Keratinocyte (primary cell): ENCODE results near the gene MYCBPAP. TPM values are rescaled to one million over a fixed set of nuclear protein-coding genes. Genes with fewer than 3 reads are reported as not detected.

ENCODE experiments used
- DNase-seq: peaks from one replicate; pipeline ENCODE4 v3.0.0-alpha.2; 2011; ENCODE audit warnings: low read depth, missing footprints, low spot score
- FAIRE-seq: peaks from 2 replicates; lab custom pipeline; 2011; peaks lifted over from hg19 to GRCh38; lab: Jason Lieb, UNC
- H2AFZ ChIP-seq: 2 replicates; pipeline ENCODE4 v1.6.0; 2012; ENCODE audit warnings: low read length, control low read depth, inconsistent platforms; ENCODE audit not compliant: control insufficient read depth
- H3K27ac ChIP-seq: 2 replicates; pipeline ENCODE4 v1.5.1; 2011; ENCODE audit warnings: low read length; ENCODE audit not compliant: control insufficient read depth, insufficient read depth
- H3K27me3 ChIP-seq: 3 replicates; pipeline ENCODE4 v1.6.0; 2011; ENCODE audit warnings: low read length; ENCODE audit not compliant: control insufficient read depth, insufficient read depth; ENCODE audit errors: extremely low read depth
- H3K36me3 ChIP-seq, 2 experiments: 2 replicates in 1 of 2; 3 replicates in 1 of 2; pipeline ENCODE4 v1.5.1; 2011; ENCODE audit warnings: low read length in 2 of 2, mild to moderate bottlenecking in 1 of 2; ENCODE audit not compliant: control insufficient read depth in 2 of 2, insufficient read depth in 2 of 2; ENCODE audit errors: extremely low read depth in 1 of 2
- H3K4me1 ChIP-seq: 3 replicates; pipeline ENCODE4 v1.5.1; 2011; ENCODE audit warnings: low read length; ENCODE audit not compliant: control insufficient read depth, insufficient read depth; ENCODE audit errors: extremely low read depth
- H3K4me2 ChIP-seq: 3 replicates; pipeline ENCODE4 v1.6.0; 2011; ENCODE audit warnings: low read depth, low read length; ENCODE audit not compliant: control insufficient read depth, insufficient read depth; ENCODE audit errors: extremely low read depth
- H3K4me3 ChIP-seq, 3 experiments: fragments of 200-600 bp in 1 of 3; sonication (generic) in 1 of 3; 2 replicates in 2 of 3; 3 replicates in 1 of 3; pipeline ENCODE4 v1.5.1; 2011 to 2016; ENCODE audit warnings: low read length in 3 of 3, mild to moderate bottlenecking in 3 of 3, control low read depth in 2 of 3, inconsistent platforms in 1 of 3, low read depth in 1 of 3, mixed read lengths in 1 of 3, mixed run types in 1 of 3, moderate library complexity in 1 of 3; ENCODE audit not compliant: control insufficient read depth in 2 of 3, insufficient read depth in 2 of 3; ENCODE audit errors: extremely low read depth in 1 of 3
- H3K79me2 ChIP-seq: 2 replicates; pipeline ENCODE4 v1.6.0; 2012; ENCODE audit warnings: low read length; ENCODE audit not compliant: control insufficient read depth, insufficient read depth
- H3K9ac ChIP-seq: 3 replicates; pipeline ENCODE4 v1.6.0; 2011; ENCODE audit warnings: low read length; ENCODE audit not compliant: control insufficient read depth, insufficient read depth; ENCODE audit errors: extremely low read depth
- H3K9me1 ChIP-seq: 3 replicates; pipeline ENCODE4 v1.6.0; 2011; ENCODE audit warnings: low read length; ENCODE audit not compliant: control insufficient read depth, insufficient read depth; ENCODE audit errors: extremely low read depth
- H3K9me3 ChIP-seq: 2 replicates; pipeline ENCODE4 v1.5.1; 2012; ENCODE audit warnings: low read depth, low read length; ENCODE audit not compliant: control insufficient read depth
- H4K20me1 ChIP-seq: 3 replicates; pipeline ENCODE4 v1.6.0; 2011; ENCODE audit warnings: low read length; ENCODE audit not compliant: control insufficient read depth, insufficient read depth; ENCODE audit errors: extremely low read depth
- CTCF ChIP-seq, 3 experiments: IDR thresholded peaks in 1 of 3; conservative IDR thresholded peaks in 1 of 3; optimal IDR thresholded peaks in 1 of 3; 2 replicates in 2 of 3; 3 replicates in 1 of 3; pipeline versions ENCODE3 to v1.5.1; 2011; ENCODE audit warnings: low read length in 3 of 3, mild to moderate bottlenecking in 3 of 3, moderate library complexity in 2 of 3, control low read depth in 1 of 3, inconsistent platforms in 1 of 3; ENCODE audit not compliant: insufficient read depth in 2 of 3; ENCODE audit errors: extremely low read depth in 1 of 3
- EZH2 ChIP-seq: IDR thresholded peaks from one replicate; pipeline ENCODE4 v1.6.1; 2012; ENCODE audit warnings: inconsistent platforms, mild to moderate bottlenecking, low read length, moderate library complexity
- dilution Hi-C: fragments of 300-500 bp; cut with MboI; formaldehyde crosslinking; loops from one replicate; pipeline ENCODE4 v1.7.0; 2020; ENCODE audit warnings: low sequenced_read_pairs; ENCODE audit not compliant: extremely low pct_ligation_motif_present
- polyA plus RNA-seq, 5 experiments: library from polyadenylated mRNA; depleted of rRNA in 3 of 5; stranded (reverse) in 3 of 5; stranded (forward) in 1 of 5; unstranded in 1 of 5; fragments of >200 nt; gene quantifications; 1 replicate in 1 of 5; 2 replicates in 3 of 5; 3 replicates in 1 of 5; pipeline versions ENCODE4 v1.2.1 to v1.2.3, GENCODE V29; 2011 to 2012; ENCODE audit warnings: missing spikeins in 2 of 5, low read depth in 1 of 5, low replicate concordance in 1 of 5

MYCBPAP gene
- polyA plus RNA-seq, 1 donor (not counting 4 experiments of a cell fraction or from before 2014, with no cell fraction given), result 9.5 TPM

- dilution Hi-C loops, result no loop called here
- Histone ChIP-seq H3K9me1 (peaks cover 2% of the 10 kb centered on the region), H3K27me3 (no peaks in the 10 kb centered on the region), H3K9me3 (no peaks in the 10 kb centered on the region), H3K4me1 (peaks cover 10% of the 10 kb centered on the region), H3K4me3 (no peak overlapping the region), H3K27ac (no peak overlapping the region), H3K4me2 (no peak overlapping the region), H4K20me1 (peaks cover 3% of the 10 kb centered on the region), H3K36me3 (peaks cover 4 to 22% of the 10 kb centered on the region in 2 experiments), H3K9ac (no peak overlapping the region), H2AFZ (no peak overlapping the region), H3K79me2 (no peaks in the 10 kb centered on the region)
- DNase-seq (no peak), FAIRE-seq (no peak)
- TF ChIP-seq EZH2 (no peak), CTCF (optimal IDR thresholded peaks at IDR 0.05 in 1 of 3, IDR thresholded peaks at IDR 0.05 in 1 of 3, conservative IDR thresholded peaks at IDR 0.05 in 1 of 3; ENCODE audit: extremely low read depth in 1 of 3, insufficient read depth in 2 of 3, low read length in 3 of 3) (no peak)
Observed at GRCh38 chr17:50459756-50460155, 48.5 kb upstream of the MYCBPAP start.

GRCh38 chr17:50460831-50461526 lies 47.3 kb upstream of the MYCBPAP start:
- H2AFZ ChIP-seq, result no peak overlapping the region
- no peak overlapping the region for H3K4me3 ChIP-seq
- H3K4me1 ChIP-seq, result peaks cover 10% of the 10 kb centered on the region
- no peaks in the 10 kb centered on the region for H3K27me3 ChIP-seq
- H3K4me2 ChIP-seq, result no peak overlapping the region
- no peaks in the 10 kb centered on the region for H3K79me2 ChIP-seq
- dilution Hi-C loops, result no loop called here
- H3K36me3 ChIP-seq, result peaks cover 4 to 24% of the 10 kb centered on the region in 2 experiments
- H3K9ac ChIP-seq, result no peak overlapping the region
- DNase-seq (no peak), FAIRE-seq (no peak)
- H3K9me3 ChIP-seq, result no peaks in the 10 kb centered on the region
- TF ChIP-seq CTCF (optimal IDR thresholded peaks at IDR 0.05 in 1 of 3, IDR thresholded peaks at IDR 0.05 in 1 of 3, conservative IDR thresholded peaks at IDR 0.05 in 1 of 3; ENCODE audit: extremely low read depth in 1 of 3, insufficient read depth in 2 of 3, low read length in 3 of 3), result no peak
- TF ChIP-seq EZH2, result no peak
- H3K27ac ChIP-seq, result no peak overlapping the region
- peaks cover 3% of the 10 kb centered on the region for H4K20me1 ChIP-seq
- no peaks in the 10 kb centered on the region for H3K9me1 ChIP-seq
